GM18511 (cell line): ENCODE results near the gene STK11.

Source experiments
- ATAC-seq: cut with Tn5 transposase; IDR thresholded peaks from one replicate; pipeline ENCODE4 v1.9.1; 2021; ENCODE audit warnings: mild to moderate bottlenecking, moderate library complexity; ENCODE audit not compliant: unreplicated experiment

STK11 gene

GRCh38 chr19:1224047-1224825 is 18.7 kb downstream of the STK11 start:
- ATAC-seq: no peak

- no peak for ATAC-seq
Measured at GRCh38 chr19:1224847-1225246, 19.3 kb downstream of the STK11 start.

GRCh38 chr19:1225440-1226226 is 20.1 kb downstream of the STK11 start:
- ATAC-seq: no peak

- ATAC-seq: no peak
Measured at GRCh38 chr19:1226227-1226518, 20.6 kb downstream of the STK11 start.

GRCh38 chr19:1226522-1227303 is 21.1 kb downstream of the STK11 start:
- no peak for ATAC-seq

- ATAC-seq: no peak
Measured at GRCh38 chr19:1227304-1228054, 21.9 kb downstream of the STK11 start.

GRCh38 chr19:1228161-1228957 is 22.8 kb downstream of the STK11 start:
- no peak for ATAC-seq

- no peak for ATAC-seq
Measured at GRCh38 chr19:1229056-1229923, 23.7 kb downstream of the STK11 start.

GRCh38 chr19:1229924-1230782 is 24.6 kb downstream of the STK11 start:
- no peak for ATAC-seq

- no peak for ATAC-seq
Measured at GRCh38 chr19:1230783-1231489, 25.4 kb downstream of the STK11 start.

GRCh38 chr19:1231729-1232637 is 26.4 kb downstream of the STK11 start:
- ATAC-seq: no peak

GRCh38 chr19:1232652-1233072 is 27.1 kb downstream of the STK11 start:
- ATAC-seq: no peak

GRCh38 chr19:1233115-1233667 is 27.6 kb downstream of the STK11 start:
- no peak for ATAC-seq

- no peak for ATAC-seq
Measured at GRCh38 chr19:1234051-1234954, 28.7 kb downstream of the STK11 start.

GRCh38 chr19:1234955-1235380 is 29.4 kb downstream of the STK11 start:
- ATAC-seq: no peak
